Ishikawa (cell line): Measurements from ENCODE around the gene KCNJ6.

ENCODE experiments used
- CEBPB ChIP-seq: IDR thresholded peaks from 2 replicates; pipeline ENCODE4 v1.6.1; 2012
- CREB1 ChIP-seq: IDR thresholded peaks from 2 replicates; pipeline ENCODE4 v1.6.1; 2012; ENCODE audit warnings: low read depth
- EGR1 ChIP-seq: IDR thresholded peaks from 2 replicates; pipeline ENCODE4 v1.6.1; 2012
- EP300 ChIP-seq: IDR thresholded peaks from 2 replicates; pipeline ENCODE4 v1.6.1; 2012; ENCODE audit warnings: borderline replicate concordance
- FOXM1 ChIP-seq: IDR thresholded peaks from 2 replicates; pipeline ENCODE4 v1.6.1; 2012; ENCODE audit warnings: low read depth, borderline replicate concordance
- NFIC ChIP-seq: IDR thresholded peaks from 2 replicates; pipeline ENCODE4 v1.6.1; 2012
- RAD21 ChIP-seq: IDR thresholded peaks from 2 replicates; pipeline ENCODE4 v1.6.1; 2012; ENCODE audit warnings: low read depth
- TAF1 ChIP-seq: IDR thresholded peaks from 2 replicates; pipeline ENCODE4 v1.6.1; 2012; ENCODE audit warnings: low read depth, mild to moderate bottlenecking
- TCF12 ChIP-seq: IDR thresholded peaks from 2 replicates; pipeline ENCODE4 v1.6.1; 2012; ENCODE audit warnings: low read depth
- TEAD4 ChIP-seq: IDR thresholded peaks from 2 replicates; pipeline ENCODE4 v1.6.1; 2012
- YY1 ChIP-seq: IDR thresholded peaks from 2 replicates; pipeline ENCODE4 v1.6.1; 2012; ENCODE audit warnings: low read depth
- ZBTB7A ChIP-seq: IDR thresholded peaks from 2 replicates; pipeline ENCODE4 v1.6.1; 2012; ENCODE audit warnings: low read depth
- TF ChIP-seq, protein P1 (sequence below): IDR thresholded peaks from 2 replicates; pipeline ENCODE4 v1.6.1; 2012
- TF ChIP-seq, protein P2 (sequence below): IDR thresholded peaks from 2 replicates; pipeline ENCODE4 v1.6.1; 2012
- TF ChIP-seq, protein P3 (sequence below): IDR thresholded peaks from 2 replicates; pipeline ENCODE4 v1.6.1; 2012; ENCODE audit warnings: low read depth, mild to moderate bottlenecking

KCNJ6 gene

DNA sequence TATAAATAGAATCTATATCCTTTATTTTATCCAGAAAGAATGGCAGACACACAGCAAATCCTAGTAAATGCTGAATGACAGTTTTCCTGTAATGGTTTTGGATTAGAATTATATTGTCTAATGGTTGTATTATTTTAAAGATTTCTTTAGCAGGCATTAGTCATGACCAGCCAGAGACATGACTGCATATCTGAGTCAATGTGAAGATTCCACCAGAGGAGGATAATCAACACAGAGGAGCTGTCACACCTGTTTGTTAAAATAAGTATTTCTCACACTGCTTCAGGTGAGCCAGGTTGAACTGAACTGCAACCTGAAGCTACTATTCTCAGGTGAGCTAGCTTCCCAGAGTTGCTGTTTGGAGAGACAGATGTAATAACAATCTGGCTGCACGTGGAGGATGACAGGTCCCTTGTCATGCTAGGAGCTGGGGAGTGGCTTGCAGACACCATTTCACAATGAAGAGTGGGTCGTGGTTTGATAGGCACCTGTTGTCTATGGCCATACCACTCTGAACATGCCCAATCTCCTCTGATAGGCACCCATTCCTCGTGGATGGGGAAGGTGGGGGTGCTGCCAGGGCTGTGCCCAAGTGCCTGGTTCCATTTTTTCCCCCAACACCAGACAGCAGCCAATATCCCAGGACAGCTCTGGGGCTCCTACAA, 94.3 kb downstream of the KCNJ6 start:
- TF ChIP-seq TEAD4 = no peak
- TF ChIP-seq, protein P1, sequence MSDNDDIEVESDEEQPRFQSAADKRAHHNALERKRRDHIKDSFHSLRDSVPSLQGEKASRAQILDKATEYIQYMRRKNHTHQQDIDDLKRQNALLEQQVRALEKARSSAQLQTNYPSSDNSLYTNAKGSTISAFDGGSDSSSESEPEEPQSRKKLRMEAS = no peak
- TF ChIP-seq RAD21 = no peak
- TF ChIP-seq, protein P2, sequence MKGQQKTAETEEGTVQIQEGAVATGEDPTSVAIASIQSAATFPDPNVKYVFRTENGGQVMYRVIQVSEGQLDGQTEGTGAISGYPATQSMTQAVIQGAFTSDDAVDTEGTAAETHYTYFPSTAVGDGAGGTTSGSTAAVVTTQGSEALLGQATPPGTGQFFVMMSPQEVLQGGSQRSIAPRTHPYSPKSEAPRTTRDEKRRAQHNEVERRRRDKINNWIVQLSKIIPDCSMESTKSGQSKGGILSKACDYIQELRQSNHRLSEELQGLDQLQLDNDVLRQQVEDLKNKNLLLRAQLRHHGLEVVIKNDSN = no peak
- no peak for TF ChIP-seq CREB1
- no peak for TF ChIP-seq EGR1
- TF ChIP-seq TAF1 = no peak
- TF ChIP-seq YY1 = no peak
- no peak for TF ChIP-seq ZBTB7A
- TF ChIP-seq, protein P3, sequence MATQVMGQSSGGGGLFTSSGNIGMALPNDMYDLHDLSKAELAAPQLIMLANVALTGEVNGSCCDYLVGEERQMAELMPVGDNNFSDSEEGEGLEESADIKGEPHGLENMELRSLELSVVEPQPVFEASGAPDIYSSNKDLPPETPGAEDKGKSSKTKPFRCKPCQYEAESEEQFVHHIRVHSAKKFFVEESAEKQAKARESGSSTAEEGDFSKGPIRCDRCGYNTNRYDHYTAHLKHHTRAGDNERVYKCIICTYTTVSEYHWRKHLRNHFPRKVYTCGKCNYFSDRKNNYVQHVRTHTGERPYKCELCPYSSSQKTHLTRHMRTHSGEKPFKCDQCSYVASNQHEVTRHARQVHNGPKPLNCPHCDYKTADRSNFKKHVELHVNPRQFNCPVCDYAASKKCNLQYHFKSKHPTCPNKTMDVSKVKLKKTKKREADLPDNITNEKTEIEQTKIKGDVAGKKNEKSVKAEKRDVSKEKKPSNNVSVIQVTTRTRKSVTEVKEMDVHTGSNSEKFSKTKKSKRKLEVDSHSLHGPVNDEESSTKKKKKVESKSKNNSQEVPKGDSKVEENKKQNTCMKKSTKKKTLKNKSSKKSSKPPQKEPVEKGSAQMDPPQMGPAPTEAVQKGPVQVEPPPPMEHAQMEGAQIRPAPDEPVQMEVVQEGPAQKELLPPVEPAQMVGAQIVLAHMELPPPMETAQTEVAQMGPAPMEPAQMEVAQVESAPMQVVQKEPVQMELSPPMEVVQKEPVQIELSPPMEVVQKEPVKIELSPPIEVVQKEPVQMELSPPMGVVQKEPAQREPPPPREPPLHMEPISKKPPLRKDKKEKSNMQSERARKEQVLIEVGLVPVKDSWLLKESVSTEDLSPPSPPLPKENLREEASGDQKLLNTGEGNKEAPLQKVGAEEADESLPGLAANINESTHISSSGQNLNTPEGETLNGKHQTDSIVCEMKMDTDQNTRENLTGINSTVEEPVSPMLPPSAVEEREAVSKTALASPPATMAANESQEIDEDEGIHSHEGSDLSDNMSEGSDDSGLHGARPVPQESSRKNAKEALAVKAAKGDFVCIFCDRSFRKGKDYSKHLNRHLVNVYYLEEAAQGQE = no peak
- TF ChIP-seq EP300 = no peak
- no peak for TF ChIP-seq NFIC
- TF ChIP-seq FOXM1 = no peak
- TF ChIP-seq CEBPB = no peak
- no peak for TF ChIP-seq TCF12

DNA sequence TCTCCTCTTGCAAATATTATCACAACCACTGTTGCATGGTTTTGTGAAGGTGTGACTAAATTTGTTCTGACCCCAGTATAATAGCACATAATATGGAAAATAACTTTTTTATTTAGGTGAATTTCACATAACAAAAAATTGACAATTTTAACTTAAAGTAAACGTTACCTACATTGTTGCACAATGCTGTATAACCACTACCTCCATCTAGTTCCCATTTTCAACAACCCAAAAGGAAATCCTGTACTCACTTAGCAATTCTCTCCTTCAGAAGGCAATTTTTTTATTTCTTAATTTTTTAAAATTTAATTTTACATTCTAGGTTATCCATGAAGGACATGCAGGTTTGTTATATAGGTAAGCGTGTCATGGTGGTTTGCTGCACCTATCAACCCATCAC, 95.2 kb downstream of the KCNJ6 start:
- no peak for TF ChIP-seq CREB1

DNA sequence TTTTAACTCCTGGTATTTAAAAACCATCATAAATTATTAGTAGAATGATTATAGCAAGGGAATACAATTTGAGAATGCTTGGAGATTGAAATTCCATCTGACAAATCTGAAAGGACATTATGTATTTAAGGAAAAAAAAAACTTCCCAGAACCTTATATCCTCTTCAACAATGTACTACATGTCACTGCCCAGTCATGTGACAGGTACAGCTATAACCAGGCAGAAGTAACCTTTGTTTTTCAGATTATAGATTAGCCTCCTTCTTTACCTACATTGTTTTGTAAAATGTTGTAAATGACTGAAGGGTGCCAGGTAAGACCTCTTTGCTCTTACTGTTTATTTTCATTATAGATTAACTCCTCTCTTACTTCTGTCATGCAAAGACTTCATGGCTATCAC, 96.9 kb downstream of the KCNJ6 start:
- TF ChIP-seq, protein P1 = no peak
- no peak for TF ChIP-seq FOXM1
- TF ChIP-seq, protein P2 = no peak
- TF ChIP-seq ZBTB7A = no peak
- no peak for TF ChIP-seq TEAD4
- no peak for TF ChIP-seq CREB1
- TF ChIP-seq EGR1 = no peak

DNA sequence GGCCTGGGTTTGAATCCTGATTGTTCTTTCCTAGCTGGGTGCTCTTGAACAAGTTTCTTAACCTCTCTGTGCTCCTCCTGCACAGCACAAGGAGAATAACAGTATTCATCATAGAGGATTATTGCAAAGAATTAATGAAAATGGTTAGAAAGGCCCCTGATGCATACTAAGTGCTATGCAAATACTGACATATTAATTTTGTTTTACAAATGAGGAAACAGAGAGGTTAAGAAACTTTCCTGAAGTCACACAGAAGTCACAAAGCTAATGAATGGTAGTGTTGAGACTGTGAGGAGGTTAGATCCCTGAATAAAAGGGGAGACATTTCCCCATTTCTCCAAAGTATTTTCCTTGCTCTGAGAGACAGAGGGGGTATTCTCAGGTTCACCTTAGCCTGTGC, 99.0 kb downstream of the KCNJ6 start:
- TF ChIP-seq TEAD4 = no peak
- no peak for TF ChIP-seq FOXM1
- TF ChIP-seq, protein P1 = no peak
- no peak for TF ChIP-seq NFIC
- TF ChIP-seq CEBPB = no peak
- TF ChIP-seq EGR1 = no peak
- no peak for TF ChIP-seq TAF1
- TF ChIP-seq YY1 = no peak

DNA sequence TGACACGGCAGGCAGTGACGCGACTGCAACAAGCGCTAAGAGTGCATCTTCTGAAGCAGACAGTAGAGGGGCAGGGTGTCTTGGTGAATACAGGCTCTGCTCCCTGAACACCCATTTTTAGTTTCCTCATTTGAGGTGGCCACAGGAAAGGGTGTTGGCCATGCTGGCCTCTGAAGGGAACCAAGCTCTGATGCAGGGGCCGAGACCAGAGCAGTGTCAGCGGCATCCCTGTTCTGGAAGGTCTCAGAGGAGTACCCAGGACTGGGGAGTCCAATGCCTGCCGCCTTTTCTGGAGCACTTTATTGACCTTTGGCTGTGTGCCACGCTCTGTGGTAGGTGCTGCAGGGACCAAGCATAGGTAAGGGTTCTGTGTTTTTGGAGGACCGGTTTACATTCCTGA, 100.4 kb downstream of the KCNJ6 start:
- TF ChIP-seq RAD21 (no peak), CEBPB (no peak), TEAD4 (no peak)

DNA sequence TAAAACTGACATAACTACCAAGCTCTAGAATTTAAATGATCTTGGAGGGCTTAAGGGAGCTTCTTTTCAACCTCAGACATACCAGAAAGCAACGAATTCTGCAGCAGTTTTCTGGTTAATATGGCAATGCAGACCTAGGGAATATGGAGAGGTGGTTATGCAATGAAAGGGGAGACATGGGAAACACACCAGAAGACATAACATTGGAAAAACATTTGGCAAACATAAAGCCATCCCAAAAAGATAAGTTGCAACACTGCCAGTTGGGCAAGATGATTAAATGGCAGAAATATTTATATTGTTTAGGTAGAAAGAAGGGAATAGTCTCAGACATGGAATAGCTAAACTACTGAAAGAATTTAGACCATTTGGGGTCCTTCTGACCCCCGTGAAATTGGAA, 104.5 kb downstream of the KCNJ6 start:
- TF ChIP-seq RAD21 = no peak
- TF ChIP-seq, protein P2 = no peak
- TF ChIP-seq NFIC = no peak
- TF ChIP-seq, protein P3 = no peak
- TF ChIP-seq EP300 = no peak
- no peak for TF ChIP-seq TCF12
- TF ChIP-seq YY1 = no peak
- no peak for TF ChIP-seq FOXM1
- TF ChIP-seq, protein P1 = no peak
- TF ChIP-seq TAF1 = no peak
- TF ChIP-seq ZBTB7A = no peak
- no peak for TF ChIP-seq EGR1
- TF ChIP-seq TEAD4 = no peak
- no peak for TF ChIP-seq CEBPB
- TF ChIP-seq CREB1 = no peak
